HK-2 (cell line): ENCODE results near the gene NGFR.
"Not testable (repeated sequence)": the region's sequence is repeated elsewhere in the genome, so short reads cannot be mapped to it uniquely, and the experiment has no call there.

Source experiments
- DNase-seq: peaks from one replicate; pipeline ENCODE4 v3.0.0-alpha.2; 2018; ENCODE audit not compliant: unreplicated experiment

NGFR gene

GRCh38 chr17:49545806-49546545, 50.9 kb downstream of the NGFR start:
- no peak for DNase-seq

- no peak for DNase-seq
Measured at GRCh38 chr17:49546546-49547535, 51.7 kb downstream of the NGFR start.

GRCh38 chr17:49547566-49547965, 52.5 kb downstream of the NGFR start:
- DNase-seq = no peak

GRCh38 chr17:49548051-49548505, 53.0 kb downstream of the NGFR start:
- no peak for DNase-seq

GRCh38 chr17:49548506-49549310, 53.6 kb downstream of the NGFR start:
- peak; percentile 48 for DNase-seq

GRCh38 chr17:49549311-49549605, 54.2 kb downstream of the NGFR start:
- no peak for DNase-seq

- DNase-seq = no peak
Measured at GRCh38 chr17:49549691-49550678, 54.9 kb downstream of the NGFR start.

GRCh38 chr17:49550764-49551163, 55.7 kb downstream of the NGFR start:
- not testable (repeated sequence) for DNase-seq

- DNase-seq = no peak
Measured at GRCh38 chr17:49551221-49552069, 56.4 kb downstream of the NGFR start.

- no peak for DNase-seq
Measured at GRCh38 chr17:49552070-49552751, 57.1 kb downstream of the NGFR start.

- no peak for DNase-seq
Measured at GRCh38 chr17:49553676-49554335, 58.7 kb downstream of the NGFR start.

- DNase-seq = no peak
Measured at GRCh38 chr17:49554694-49555494, 59.8 kb downstream of the NGFR start.

GRCh38 chr17:49555495-49556222, 60.6 kb downstream of the NGFR start:
- no peak for DNase-seq

- peak; percentile 88 for DNase-seq
Measured at GRCh38 chr17:49556223-49556943, 61.3 kb downstream of the NGFR start.

- no peak for DNase-seq
Measured at GRCh38 chr17:49557312-49558024, 62.4 kb downstream of the NGFR start.
